CD4-positive, CD25-positive, alpha-beta regulatory T cell (primary cell): ENCODE measurements around the gene KCNIP4. TPM values are rescaled to one million over a fixed set of nuclear protein-coding genes. Genes with fewer than 3 reads are reported as not detected.

Experiments used
- ATAC-seq, 2 donors: fragments of 150-1000 bp; cut with Tn5 transposase; one replicate each; pipeline ENCODE4 v1.10.0; 2021; ENCODE audit warnings: low read depth in 2 of 2, moderate number of reproducible peaks in 2 of 2, moderate library complexity in 1 of 2
- DNase-seq, 3 donors: peaks; one replicate each; pipeline versions ENCODE4 v3.0.0 to v3.0.0-alpha.2; 2012 to 2022; ENCODE audit warnings: mixed read lengths in 1 of 3
- H3K27ac ChIP-seq: one replicate; pipeline ENCODE4 v1.7.0; 2013; ENCODE audit warnings: mild to moderate bottlenecking, low read length; ENCODE audit not compliant: insufficient read depth, poor library complexity, severe bottlenecking
- H3K27me3 ChIP-seq: one replicate; pipeline ENCODE4 v1.7.0; 2013; ENCODE audit warnings: low read length; ENCODE audit not compliant: control insufficient read depth, insufficient read depth
- H3K36me3 ChIP-seq: one replicate; pipeline ENCODE4 v1.7.0; 2013; ENCODE audit warnings: mild to moderate bottlenecking, low read length, moderate library complexity; ENCODE audit not compliant: control insufficient read depth, insufficient read depth
- H3K4me1 ChIP-seq: 2 replicates; pipeline ENCODE4 v1.7.0; 2013; ENCODE audit warnings: mild to moderate bottlenecking, low read length; ENCODE audit not compliant: insufficient read depth, control insufficient read depth, poor library complexity, severe bottlenecking
- H3K4me3 ChIP-seq: one replicate; pipeline ENCODE4 v1.7.0; 2013; ENCODE audit warnings: low read depth, mild to moderate bottlenecking, low read length, moderate library complexity
- H3K9me3 ChIP-seq, 2 experiments: 1 replicate in 1 of 2; 2 replicates in 1 of 2; pipeline ENCODE4 v1.7.0; 2013; ENCODE audit warnings: low read length in 2 of 2, mild to moderate bottlenecking in 1 of 2, moderate library complexity in 1 of 2; ENCODE audit not compliant: control insufficient read depth in 2 of 2
- H3K27ac Mint-ChIP-seq, 3 donors: one replicate each; pipeline ENCODE4 v1.8.0; 2020 to 2022; ENCODE audit warnings: mild to moderate bottlenecking in 3 of 3, mixed read lengths in 3 of 3, moderate library complexity in 2 of 3
- H3K27me3 Mint-ChIP-seq: one replicate; pipeline ENCODE4 v1.8.0; 2022; ENCODE audit warnings: mild to moderate bottlenecking, mixed read lengths
- H3K36me3 Mint-ChIP-seq: one replicate; pipeline ENCODE4 v1.8.0; 2020; ENCODE audit warnings: mixed read lengths
- H3K4me1 Mint-ChIP-seq, 4 donors: one replicate each; pipeline ENCODE4 v1.8.0; 2020 to 2022; ENCODE audit warnings: mixed read lengths in 4 of 4, mild to moderate bottlenecking in 1 of 4
- H3K4me3 Mint-ChIP-seq, 4 donors: one replicate each; pipeline ENCODE4 v1.8.0; 2020 to 2022; ENCODE audit warnings: mild to moderate bottlenecking in 4 of 4, mixed read lengths in 4 of 4, moderate library complexity in 3 of 4
- H3K9me3 Mint-ChIP-seq, 7 donors: one replicate each; pipeline ENCODE4 v1.8.0; 2020 to 2022; ENCODE audit warnings: mixed read lengths in 7 of 7, mild to moderate bottlenecking in 3 of 7, moderate library complexity in 2 of 7
- polyA plus RNA-seq, 4 donors: library from polyadenylated mRNA; unstranded; fragments of 300-500 nt; fragmentation: Illumina TruSeq; gene quantifications; one replicate each; pipeline ENCODE4 v1.2.3, GENCODE V29; 2021
- total RNA-seq: library from RNA; stranded (reverse); gene quantifications from one replicate; pipeline ENCODE4 v1.2.3, GENCODE V29; 2022

Gene KCNIP4
- total and polyA plus RNA-seq, 5 donors from 2014 or later = 0.09 to 0.24 TPM; not detected in 3

DNA sequence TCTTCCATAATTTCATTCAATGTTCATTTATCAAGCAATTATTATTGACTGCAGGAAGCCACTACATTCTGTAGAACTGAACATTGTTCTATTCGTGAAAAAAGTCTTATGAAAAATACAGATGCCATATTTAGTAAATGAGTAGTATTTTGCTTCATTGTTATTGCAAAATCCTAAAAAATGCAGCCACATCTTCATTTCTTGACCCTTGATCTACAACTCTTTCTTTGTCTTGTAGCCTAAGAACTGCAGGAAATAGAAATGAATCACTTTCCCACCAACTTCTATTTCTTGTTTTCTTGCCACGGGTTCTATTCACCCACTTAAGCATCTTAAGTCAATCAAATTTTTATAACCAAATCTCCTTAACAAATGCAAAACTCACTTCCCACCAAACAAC, 63.3 kb downstream of the KCNIP4 start:
- Histone ChIP-seq H3K4me1 (no peaks in the 10 kb centered on the region), H3K27ac (no peak overlapping the region), H3K27me3 (no peaks in the 10 kb centered on the region), H3K36me3 (no peaks in the 10 kb centered on the region), H3K9me3 (no peaks in the 10 kb centered on the region), H3K4me3 (no peak overlapping the region)
- H3K4me3 Mint-ChIP-seq = peak overlapping the region in 1 of 4 donors; percentile 27
- H3K27ac Mint-ChIP-seq = no peak overlapping the region
- no peaks in the 10 kb centered on the region for H3K36me3 Mint-ChIP-seq
- no peak for DNase-seq
- no peak for ATAC-seq
- no peaks in the 10 kb centered on the region for H3K4me1 Mint-ChIP-seq
- no peaks in the 10 kb centered on the region for H3K27me3 Mint-ChIP-seq
- peaks cover 0 to 29% (median 1%) of the 10 kb centered on the region in 7 donors for H3K9me3 Mint-ChIP-seq

DNA sequence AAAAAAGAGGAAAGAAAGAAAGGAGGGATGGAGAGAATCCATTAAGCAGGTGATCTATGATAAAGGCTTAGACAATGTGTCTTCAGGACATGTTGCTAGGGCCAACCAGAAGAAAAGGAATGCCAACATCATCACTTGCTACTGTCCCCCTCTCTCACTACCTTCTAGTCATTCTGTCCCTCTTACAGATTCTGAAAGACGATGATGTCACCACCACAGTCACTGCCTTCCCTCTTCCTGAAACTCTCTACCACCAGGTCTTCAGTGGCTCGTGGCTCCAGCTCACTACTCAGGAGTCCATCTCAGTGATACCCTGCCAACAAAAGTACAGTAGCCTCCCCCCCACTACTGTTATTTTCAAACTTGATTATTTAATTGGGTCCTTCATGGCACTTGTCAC, 64.0 kb downstream of the KCNIP4 start:
- H3K27me3 ChIP-seq = no peaks in the 10 kb centered on the region
- no peaks in the 10 kb centered on the region for H3K4me1 Mint-ChIP-seq
- no peak for ATAC-seq
- no peak for DNase-seq
- H3K27ac Mint-ChIP-seq = no peak overlapping the region
- H3K36me3 ChIP-seq = no peaks in the 10 kb centered on the region
- no peaks in the 10 kb centered on the region for H3K9me3 ChIP-seq
- peaks cover 0 to 25% (median 1%) of the 10 kb centered on the region in 7 donors for H3K9me3 Mint-ChIP-seq
- no peaks in the 10 kb centered on the region for H3K36me3 Mint-ChIP-seq
- H3K4me3 Mint-ChIP-seq = no peak overlapping the region
- H3K27ac ChIP-seq = no peak overlapping the region
- no peak overlapping the region for H3K4me3 ChIP-seq
- no peaks in the 10 kb centered on the region for H3K27me3 Mint-ChIP-seq
- no peaks in the 10 kb centered on the region for H3K4me1 ChIP-seq

DNA sequence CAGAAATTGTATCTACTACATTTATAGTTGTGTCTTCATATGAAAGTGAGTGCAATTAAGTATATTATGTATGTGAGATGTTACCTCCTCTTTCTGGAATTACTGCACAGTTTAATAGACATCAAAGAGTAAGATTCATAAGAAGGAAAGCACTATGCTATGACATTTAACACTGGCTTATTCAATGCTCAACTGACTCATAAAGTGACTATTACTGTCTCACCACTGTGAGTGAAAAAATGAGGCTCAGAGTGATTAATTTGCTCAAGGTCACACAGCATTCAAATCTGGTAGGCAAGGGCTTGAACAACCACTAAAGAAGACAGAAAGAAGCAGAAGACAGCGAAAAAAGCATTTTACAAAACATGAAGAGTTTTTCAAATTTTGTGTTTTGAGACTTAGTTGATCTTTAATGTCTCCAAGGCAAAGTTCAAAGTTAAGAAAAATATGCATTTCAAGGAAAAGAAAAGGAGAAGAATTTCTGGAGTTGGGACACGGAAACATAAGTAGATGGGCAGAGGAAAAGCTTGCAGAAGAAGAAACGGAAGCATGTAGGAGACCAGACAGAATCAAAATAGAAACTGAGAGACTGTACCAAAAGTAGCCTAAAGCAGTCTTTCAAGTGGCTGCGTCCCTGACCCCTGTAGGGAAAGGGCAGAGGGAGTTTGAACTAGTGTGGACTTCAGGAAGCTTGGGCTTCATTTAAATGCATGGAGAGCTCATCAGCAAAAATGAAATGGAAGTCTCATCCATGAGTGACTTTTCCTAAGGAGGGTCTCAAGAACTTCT, 66.3 kb downstream of the KCNIP4 start:
- Mint-ChIP-seq H3K4me3 (no peak overlapping the region), H3K9me3 (peaks cover 0 to 29% (median 5%) of the 10 kb centered on the region in 7 donors), H3K27me3 (no peaks in the 10 kb centered on the region), H3K27ac (no peak overlapping the region), H3K36me3 (no peaks in the 10 kb centered on the region), H3K4me1 (no peaks in the 10 kb centered on the region)
- Histone ChIP-seq H3K9me3 (no peaks in the 10 kb centered on the region), H3K4me1 (no peaks in the 10 kb centered on the region), H3K36me3 (no peaks in the 10 kb centered on the region), H3K27ac (no peak overlapping the region), H3K27me3 (no peaks in the 10 kb centered on the region), H3K4me3 (no peak overlapping the region)
- no peak for DNase-seq
- no peak for ATAC-seq

DNA sequence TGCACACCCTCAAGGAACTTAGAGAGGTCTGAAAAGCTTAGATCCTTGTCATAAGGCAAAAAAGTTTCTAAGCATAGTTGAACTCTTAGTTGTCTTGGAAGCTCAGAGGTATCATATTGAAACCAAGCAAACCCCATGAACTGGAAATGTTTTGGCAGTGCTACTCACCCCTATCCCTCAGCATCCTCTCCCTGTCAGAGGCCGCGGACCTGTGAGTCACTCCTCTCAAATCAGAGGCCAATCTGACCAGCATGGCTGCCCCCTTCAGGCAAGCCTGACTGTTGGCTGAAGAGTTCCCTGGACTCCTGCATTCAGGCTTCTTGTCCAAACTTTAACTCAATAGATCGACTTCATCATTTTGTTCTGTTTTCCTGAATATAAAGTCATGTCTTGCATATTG, 69.4 kb downstream of the KCNIP4 start:
- H3K9me3 ChIP-seq = no peaks in the 10 kb centered on the region
- H3K27me3 Mint-ChIP-seq = no peaks in the 10 kb centered on the region
- H3K36me3 Mint-ChIP-seq = no peaks in the 10 kb centered on the region
- H3K36me3 ChIP-seq = no peaks in the 10 kb centered on the region
- no peak overlapping the region for H3K4me3 Mint-ChIP-seq
- H3K4me1 ChIP-seq = no peaks in the 10 kb centered on the region
- ATAC-seq = no peak
- H3K27ac Mint-ChIP-seq = no peak overlapping the region
- no peaks in the 10 kb centered on the region for H3K4me1 Mint-ChIP-seq
- H3K27me3 ChIP-seq = no peaks in the 10 kb centered on the region
- H3K4me3 ChIP-seq = no peak overlapping the region
- H3K9me3 Mint-ChIP-seq = peaks cover 0 to 23% (median 5%) of the 10 kb centered on the region in 7 donors
- DNase-seq = no peak
- H3K27ac ChIP-seq = no peak overlapping the region

DNA sequence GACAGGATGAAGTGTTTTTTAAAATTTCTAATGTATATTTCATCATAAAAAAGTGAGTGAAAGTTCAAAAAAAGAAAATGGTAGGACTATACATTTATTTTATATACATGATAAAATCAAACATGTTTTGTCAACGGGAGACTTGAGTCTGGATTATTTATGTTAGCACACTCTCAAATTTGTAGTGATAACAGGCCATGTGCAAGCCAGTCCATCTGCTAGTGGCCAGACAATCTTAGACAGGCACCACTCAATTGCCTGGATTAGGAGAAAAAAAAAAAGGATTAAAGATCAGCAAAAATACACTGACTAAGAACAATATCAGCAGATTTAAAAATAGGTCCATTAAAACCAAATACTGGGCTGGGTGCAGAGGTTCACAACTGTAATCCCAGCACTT, 71.9 kb downstream of the KCNIP4 start:
- H3K9me3 ChIP-seq = no peaks in the 10 kb centered on the region
- Mint-ChIP-seq H3K4me1 (no peaks in the 10 kb centered on the region), H3K9me3 (peaks cover 0 to 14% (median 4%) of the 10 kb centered on the region in 7 donors), H3K4me3 (no peak overlapping the region), H3K36me3 (no peaks in the 10 kb centered on the region), H3K27me3 (no peaks in the 10 kb centered on the region), H3K27ac (no peak overlapping the region)
- DNase-seq (no peak), ATAC-seq (no peak)
- H3K4me1 ChIP-seq = no peaks in the 10 kb centered on the region
- no peaks in the 10 kb centered on the region for H3K36me3 ChIP-seq
- no peak overlapping the region for H3K27ac ChIP-seq
- no peak overlapping the region for H3K4me3 ChIP-seq
- H3K27me3 ChIP-seq = no peaks in the 10 kb centered on the region

DNA sequence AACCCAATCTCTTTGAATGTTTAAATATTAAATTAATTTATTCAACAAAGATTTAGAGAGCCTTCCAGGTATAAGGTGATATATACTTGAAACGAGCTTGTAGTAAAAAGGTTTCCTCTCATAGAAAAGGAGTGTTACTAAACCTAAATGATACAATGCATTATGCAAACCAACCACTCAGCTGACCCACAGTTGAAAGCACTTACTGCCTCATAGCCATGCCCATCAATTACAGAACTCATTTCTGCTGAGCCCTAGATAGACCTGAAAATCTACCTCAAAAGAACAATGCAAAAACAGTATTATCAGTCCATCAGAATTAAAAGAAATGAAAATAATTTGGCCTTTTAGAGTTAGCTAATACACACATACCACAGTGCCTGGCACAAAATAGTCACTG, 75.4 kb downstream of the KCNIP4 start:
- ATAC-seq = no peak
- no peak for DNase-seq
- H3K36me3 Mint-ChIP-seq = no peaks in the 10 kb centered on the region
- no peak overlapping the region for H3K4me3 Mint-ChIP-seq
- Histone ChIP-seq H3K9me3 (no peaks in the 10 kb centered on the region), H3K4me3 (no peak overlapping the region), H3K27ac (no peak overlapping the region), H3K36me3 (no peaks in the 10 kb centered on the region), H3K4me1 (no peaks in the 10 kb centered on the region), H3K27me3 (no peaks in the 10 kb centered on the region)
- H3K9me3 Mint-ChIP-seq = peaks cover 0 to 13% (median 4%) of the 10 kb centered on the region in 7 donors
- H3K27ac Mint-ChIP-seq = no peak overlapping the region
- H3K27me3 Mint-ChIP-seq = no peaks in the 10 kb centered on the region
- H3K4me1 Mint-ChIP-seq = no peaks in the 10 kb centered on the region

DNA sequence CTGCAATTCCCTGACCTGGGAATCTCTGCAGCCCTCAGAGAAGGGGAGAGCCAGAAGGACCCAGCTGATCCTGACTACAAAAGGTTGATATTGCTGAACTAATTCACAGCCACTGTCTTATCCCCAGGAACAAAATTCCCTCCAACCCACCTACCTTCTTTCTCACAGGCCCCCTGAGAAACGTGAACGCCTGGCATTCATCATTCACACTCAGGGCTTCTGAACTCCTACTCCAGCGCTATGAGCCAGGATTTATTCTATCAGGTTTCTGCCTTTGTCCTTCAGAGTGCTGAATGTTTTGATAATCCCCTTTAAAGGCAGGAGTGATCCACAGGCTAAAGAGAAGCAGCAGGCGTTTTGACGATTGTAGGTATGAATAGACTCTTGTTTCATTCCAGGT, 76.5 kb downstream of the KCNIP4 start:
- ATAC-seq (no peak), DNase-seq (no peak)
- no peaks in the 10 kb centered on the region for H3K36me3 Mint-ChIP-seq

More for the DNA sequence above, 76.5 kb downstream of the KCNIP4 start:
- Mint-ChIP-seq H3K27ac (no peak overlapping the region), H3K27me3 (no peaks in the 10 kb centered on the region), H3K4me1 (no peaks in the 10 kb centered on the region), H3K9me3 (peaks cover 0 to 10% (median 4%) of the 10 kb centered on the region in 7 donors), H3K4me3 (no peak overlapping the region)
- H3K27me3 ChIP-seq = no peaks in the 10 kb centered on the region
- H3K4me1 ChIP-seq = no peaks in the 10 kb centered on the region
- H3K27ac ChIP-seq = no peak overlapping the region
- no peaks in the 10 kb centered on the region for H3K9me3 ChIP-seq
- H3K4me3 ChIP-seq = no peak overlapping the region
- H3K36me3 ChIP-seq = no peaks in the 10 kb centered on the region
